ENCODE measurements around the gene FAM136A. TPM values are rescaled to one million over a fixed set of nuclear protein-coding genes. Genes with fewer than 3 reads are reported as not detected.

FAM136A gene
- total RNA-seq, 1 donor from 2014 or later = 23.4 TPM

DNA sequence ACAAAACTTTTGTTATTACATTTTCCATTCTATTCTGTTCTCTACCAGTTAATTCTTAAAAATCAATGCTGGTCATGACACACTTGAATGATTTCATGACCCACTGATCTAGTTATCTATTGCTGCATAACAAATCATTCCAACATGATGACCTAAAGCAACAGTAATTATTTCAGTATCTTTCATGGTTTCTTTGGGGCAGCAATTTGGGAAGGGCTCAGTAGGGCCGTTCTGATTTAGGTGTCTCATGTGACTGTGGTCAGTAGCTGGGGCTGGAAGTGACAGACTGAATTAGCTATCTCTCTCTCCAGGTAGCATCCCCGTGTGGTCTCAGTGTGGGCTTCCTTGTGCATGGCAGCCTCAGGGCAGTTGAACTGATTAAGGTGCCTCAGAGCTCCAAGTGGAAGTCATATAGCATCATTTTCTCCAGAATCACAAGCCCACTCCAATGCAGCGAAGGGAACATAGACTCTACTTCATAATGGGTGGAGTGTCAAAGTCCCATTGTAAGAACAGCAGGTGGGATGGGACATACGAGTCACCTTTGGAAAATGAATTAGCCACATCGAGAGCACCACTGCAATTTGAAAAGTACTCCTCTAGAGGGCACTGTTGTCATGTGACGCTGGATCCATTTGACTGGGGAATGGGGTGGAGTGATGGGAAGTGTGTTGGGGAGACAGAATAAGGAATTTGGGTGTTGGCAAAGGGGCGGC is 39.1 kb upstream of the FAM136A start:
- FAIRE-seq (no peak), DNase-seq (ENCODE audit: low read depth) (peak; percentile 68)
- Histone ChIP-seq H3K36me3 (ENCODE audit: control insufficient read depth, insufficient read depth, low read length) (no peaks in the 10 kb centered on the region), H3K27me3 (ENCODE audit: control insufficient read depth, insufficient read depth, low read length) (no peaks in the 10 kb centered on the region), H3K4me3 (ENCODE audit: low read depth, low read length) (no peak overlapping the region)
- TF ChIP-seq, protein P1, sequence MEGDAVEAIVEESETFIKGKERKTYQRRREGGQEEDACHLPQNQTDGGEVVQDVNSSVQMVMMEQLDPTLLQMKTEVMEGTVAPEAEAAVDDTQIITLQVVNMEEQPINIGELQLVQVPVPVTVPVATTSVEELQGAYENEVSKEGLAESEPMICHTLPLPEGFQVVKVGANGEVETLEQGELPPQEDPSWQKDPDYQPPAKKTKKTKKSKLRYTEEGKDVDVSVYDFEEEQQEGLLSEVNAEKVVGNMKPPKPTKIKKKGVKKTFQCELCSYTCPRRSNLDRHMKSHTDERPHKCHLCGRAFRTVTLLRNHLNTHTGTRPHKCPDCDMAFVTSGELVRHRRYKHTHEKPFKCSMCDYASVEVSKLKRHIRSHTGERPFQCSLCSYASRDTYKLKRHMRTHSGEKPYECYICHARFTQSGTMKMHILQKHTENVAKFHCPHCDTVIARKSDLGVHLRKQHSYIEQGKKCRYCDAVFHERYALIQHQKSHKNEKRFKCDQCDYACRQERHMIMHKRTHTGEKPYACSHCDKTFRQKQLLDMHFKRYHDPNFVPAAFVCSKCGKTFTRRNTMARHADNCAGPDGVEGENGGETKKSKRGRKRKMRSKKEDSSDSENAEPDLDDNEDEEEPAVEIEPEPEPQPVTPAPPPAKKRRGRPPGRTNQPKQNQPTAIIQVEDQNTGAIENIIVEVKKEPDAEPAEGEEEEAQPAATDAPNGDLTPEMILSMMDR (IDR thresholded peaks at IDR 0.05; ENCODE audit: insufficient read depth, low read length, severe bottlenecking) = peak; percentile 82

DNA sequence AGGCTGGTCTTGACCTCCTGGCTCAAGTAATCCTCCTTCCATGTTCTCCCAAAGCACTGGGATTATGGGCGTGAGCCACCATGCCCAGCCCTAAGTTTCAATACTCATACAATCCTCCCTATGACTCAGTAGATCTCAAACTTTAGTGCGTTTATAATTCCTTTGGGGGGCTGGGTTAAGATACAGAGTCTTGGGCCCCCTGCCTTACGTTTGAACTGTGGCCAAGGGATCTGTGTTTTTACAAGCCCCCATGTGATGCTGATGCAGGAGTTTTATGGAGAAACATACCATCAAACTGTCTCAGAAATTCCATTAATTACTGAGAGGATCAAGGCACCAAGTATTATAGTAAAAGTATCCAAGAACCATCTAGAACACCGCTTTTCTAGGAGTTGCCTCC is 38.2 kb upstream of the FAM136A start:
- Histone ChIP-seq H3K36me3 (ENCODE audit: control insufficient read depth, insufficient read depth, low read length) (no peaks in the 10 kb centered on the region), H3K27me3 (ENCODE audit: control insufficient read depth, insufficient read depth, low read length) (no peaks in the 10 kb centered on the region), H3K4me3 (ENCODE audit: low read depth, low read length) (no peak overlapping the region)
- TF ChIP-seq, protein P1 (IDR thresholded peaks at IDR 0.05; ENCODE audit: insufficient read depth, low read length, severe bottlenecking) = no peak
- DNase-seq (ENCODE audit: low read depth) (peak; percentile 43), FAIRE-seq (no peak)

DNA sequence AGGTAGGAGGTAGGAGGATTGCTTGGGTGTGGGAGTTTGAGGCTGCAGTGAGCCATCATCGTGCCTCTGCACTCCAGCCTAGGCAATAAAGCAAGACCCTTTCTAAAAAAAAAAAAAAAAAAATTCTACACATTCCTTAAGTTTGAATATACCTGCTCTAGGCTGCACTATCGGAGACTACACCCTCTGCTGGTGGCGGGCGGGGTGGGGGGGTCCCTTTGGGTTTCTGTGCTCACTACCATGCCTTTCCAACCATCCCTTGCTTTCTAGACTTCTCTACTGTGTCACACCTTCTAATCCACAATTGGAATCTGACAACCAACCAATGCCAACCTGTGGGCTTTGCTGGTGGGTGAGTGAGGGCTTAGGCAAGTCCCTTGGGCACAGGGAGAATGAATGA is 34.7 kb upstream of the FAM136A start:
- TF ChIP-seq, protein P1 (IDR thresholded peaks at IDR 0.05; ENCODE audit: insufficient read depth, low read length, severe bottlenecking) = no peak
- H3K36me3 ChIP-seq (ENCODE audit: control insufficient read depth, insufficient read depth, low read length) = no peaks in the 10 kb centered on the region
- H3K4me3 ChIP-seq (ENCODE audit: low read depth, low read length) = no peak overlapping the region
- H3K27me3 ChIP-seq (ENCODE audit: control insufficient read depth, insufficient read depth, low read length) = no peaks in the 10 kb centered on the region
- FAIRE-seq (no peak), DNase-seq (ENCODE audit: low read depth) (no peak)

DNA sequence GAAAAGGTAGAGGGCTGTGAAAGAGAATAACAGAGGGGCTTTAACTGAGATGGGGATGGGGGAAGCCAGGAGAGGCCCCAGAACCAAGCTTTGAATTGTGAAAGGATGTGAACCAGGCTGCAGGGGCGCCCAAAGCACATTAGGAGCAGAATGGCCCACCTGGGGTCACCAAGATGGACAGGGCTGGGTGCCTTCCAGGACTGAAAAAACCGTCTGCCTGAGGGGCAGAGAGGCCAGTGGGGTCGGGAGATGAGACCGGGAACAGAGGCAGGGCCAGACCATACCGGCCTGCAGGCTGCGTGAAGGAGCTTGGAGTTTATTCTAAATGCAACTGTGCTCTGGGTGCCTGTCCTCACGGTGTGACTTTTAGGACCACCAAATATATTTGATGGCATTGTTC is 29.1 kb upstream of the FAM136A start:
- FAIRE-seq (no peak), DNase-seq (ENCODE audit: low read depth) (no peak)
- TF ChIP-seq, protein P1 (IDR thresholded peaks at IDR 0.05; ENCODE audit: insufficient read depth, low read length, severe bottlenecking) = no peak

DNA sequence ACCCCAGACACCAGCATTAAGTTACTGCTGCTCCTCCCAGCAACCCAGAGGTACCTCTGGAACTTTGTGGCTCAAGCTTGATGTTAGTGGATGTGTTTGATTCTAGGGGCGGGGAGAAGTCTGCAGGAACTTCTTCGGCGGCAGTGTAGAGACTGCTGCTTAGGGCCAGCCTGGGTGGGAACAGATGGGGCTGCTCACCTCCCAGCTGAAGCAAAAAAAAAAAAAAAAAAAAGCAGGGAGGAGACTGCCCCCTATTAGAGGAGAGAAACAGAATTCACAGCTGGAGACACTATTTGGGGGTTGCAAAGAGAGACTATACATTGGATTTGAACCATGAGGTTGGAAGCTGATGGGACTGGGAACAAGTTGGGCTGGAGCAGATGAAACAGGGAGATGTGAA is 28.6 kb upstream of the FAM136A start:
- FAIRE-seq (no peak), DNase-seq (ENCODE audit: low read depth) (no peak)
- TF ChIP-seq, protein P1 (IDR thresholded peaks at IDR 0.05; ENCODE audit: insufficient read depth, low read length, severe bottlenecking) = no peak
- H3K36me3 ChIP-seq (ENCODE audit: control insufficient read depth, insufficient read depth, low read length) = no peaks in the 10 kb centered on the region
- no peaks in the 10 kb centered on the region for H3K27me3 ChIP-seq (ENCODE audit: control insufficient read depth, insufficient read depth, low read length)
- no peak overlapping the region for H3K4me3 ChIP-seq (ENCODE audit: low read depth, low read length)

More for the DNA sequence above, 29.1 kb upstream of the FAM136A start:
- no peaks in the 10 kb centered on the region for H3K36me3 ChIP-seq (ENCODE audit: control insufficient read depth, insufficient read depth, low read length)
- no peak overlapping the region for H3K4me3 ChIP-seq (ENCODE audit: low read depth, low read length)
- no peaks in the 10 kb centered on the region for H3K27me3 ChIP-seq (ENCODE audit: control insufficient read depth, insufficient read depth, low read length)
